UCSD-AML1 (cell line): ENCODE results near the gene IGF1R.
"Not testable (repeated sequence)": the region's sequence is repeated elsewhere in the genome, so short reads cannot be mapped to it uniquely, and the experiment has no call there.

Experiments used
- DNase-seq: peaks from one replicate; lab custom pipeline; 2025; ENCODE audit not compliant: unreplicated experiment; lab: John Stamatoyannopoulos, UW

Gene IGF1R

GRCh38 chr15:98955331-98955730, 307.0 kb downstream of the IGF1R start:
- no peak for DNase-seq

DNA sequence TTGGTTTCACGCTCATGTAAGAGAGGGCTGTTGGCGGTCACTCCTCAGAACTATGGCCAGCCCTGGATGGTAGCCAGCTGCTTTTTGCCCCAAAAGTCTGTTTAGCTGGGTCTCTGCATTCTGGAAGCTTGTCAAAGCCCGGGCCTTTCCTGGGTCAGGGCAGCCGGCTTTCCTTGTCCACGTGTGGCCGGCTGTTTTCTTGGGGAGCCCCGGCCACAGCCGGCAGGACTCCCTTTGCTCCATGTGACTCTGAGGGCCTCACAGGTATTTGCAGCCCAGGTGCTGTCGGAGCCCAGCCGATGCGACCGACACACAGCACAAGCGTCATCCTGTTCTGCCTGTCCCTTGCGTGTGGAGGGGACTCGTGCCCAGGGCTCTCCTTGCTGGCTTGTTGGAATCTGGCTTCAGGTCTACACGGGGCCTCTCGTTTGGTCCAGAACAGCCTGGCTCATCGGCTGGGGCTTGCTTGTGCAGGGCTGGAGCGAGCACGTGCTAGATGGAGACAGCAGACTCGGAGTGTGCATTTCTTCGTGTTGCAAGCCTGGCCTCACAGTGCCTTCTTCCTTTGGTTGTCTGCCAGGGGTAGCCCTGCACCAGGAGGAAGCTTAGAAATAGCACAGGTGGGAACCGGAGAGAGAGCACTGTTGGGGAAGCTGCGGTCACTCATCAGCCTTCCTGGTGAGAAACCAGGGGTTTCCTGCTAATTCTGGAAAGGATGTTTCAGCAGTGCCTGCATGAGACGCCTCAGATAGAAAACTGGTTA, 307.8 kb downstream of the IGF1R start:
- DNase-seq = peak; percentile 73

DNA sequence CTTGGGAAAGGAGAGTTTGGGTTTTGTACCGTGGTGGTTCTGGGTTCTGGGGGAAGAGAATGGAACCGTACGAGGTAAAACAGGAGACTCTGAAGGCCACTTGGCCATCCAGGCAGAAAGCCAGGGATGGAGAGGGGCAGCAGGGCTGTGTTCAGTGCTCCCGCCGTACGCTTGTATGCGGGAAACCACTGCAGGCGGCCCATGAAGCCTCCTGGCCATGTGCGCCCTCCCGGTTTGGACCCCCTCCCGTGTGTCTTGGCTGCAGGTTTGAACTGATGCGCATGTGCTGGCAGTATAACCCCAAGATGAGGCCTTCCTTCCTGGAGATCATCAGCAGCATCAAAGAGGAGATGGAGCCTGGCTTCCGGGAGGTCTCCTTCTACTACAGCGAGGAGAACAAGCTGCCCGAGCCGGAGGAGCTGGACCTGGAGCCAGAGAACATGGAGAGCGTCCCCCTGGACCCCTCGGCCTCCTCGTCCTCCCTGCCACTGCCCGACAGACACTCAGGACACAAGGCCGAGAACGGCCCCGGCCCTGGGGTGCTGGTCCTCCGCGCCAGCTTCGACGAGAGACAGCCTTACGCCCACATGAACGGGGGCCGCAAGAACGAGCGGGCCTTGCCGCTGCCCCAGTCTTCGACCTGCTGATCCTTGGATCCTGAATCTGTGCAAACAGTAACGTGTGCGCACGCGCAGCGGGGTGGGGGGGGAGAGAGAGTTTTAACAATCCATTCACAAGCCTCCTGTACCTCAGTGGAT, 308.6 kb downstream of the IGF1R start:
- no peak for DNase-seq

DNA sequence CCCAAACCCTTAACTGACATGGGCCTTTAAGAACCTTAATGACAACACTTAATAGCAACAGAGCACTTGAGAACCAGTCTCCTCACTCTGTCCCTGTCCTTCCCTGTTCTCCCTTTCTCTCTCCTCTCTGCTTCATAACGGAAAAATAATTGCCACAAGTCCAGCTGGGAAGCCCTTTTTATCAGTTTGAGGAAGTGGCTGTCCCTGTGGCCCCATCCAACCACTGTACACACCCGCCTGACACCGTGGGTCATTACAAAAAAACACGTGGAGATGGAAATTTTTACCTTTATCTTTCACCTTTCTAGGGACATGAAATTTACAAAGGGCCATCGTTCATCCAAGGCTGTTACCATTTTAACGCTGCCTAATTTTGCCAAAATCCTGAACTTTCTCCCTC, 309.3 kb downstream of the IGF1R start:
- DNase-seq = no peak

DNA sequence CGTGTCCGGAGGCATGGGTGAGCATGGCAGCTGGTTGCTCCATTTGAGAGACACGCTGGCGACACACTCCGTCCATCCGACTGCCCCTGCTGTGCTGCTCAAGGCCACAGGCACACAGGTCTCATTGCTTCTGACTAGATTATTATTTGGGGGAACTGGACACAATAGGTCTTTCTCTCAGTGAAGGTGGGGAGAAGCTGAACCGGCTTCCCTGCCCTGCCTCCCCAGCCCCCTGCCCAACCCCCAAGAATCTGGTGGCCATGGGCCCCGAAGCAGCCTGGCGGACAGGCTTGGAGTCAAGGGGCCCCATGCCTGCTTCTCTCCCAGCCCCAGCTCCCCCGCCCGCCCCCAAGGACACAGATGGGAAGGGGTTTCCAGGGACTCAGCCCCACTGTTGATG, 309.7 kb downstream of the IGF1R start:
- no peak for DNase-seq

GRCh38 chr15:98958918-98959639, 310.7 kb downstream of the IGF1R start:
- DNase-seq = no peak

GRCh38 chr15:98959640-98960007, 311.3 kb downstream of the IGF1R start:
- DNase-seq = no peak

DNA sequence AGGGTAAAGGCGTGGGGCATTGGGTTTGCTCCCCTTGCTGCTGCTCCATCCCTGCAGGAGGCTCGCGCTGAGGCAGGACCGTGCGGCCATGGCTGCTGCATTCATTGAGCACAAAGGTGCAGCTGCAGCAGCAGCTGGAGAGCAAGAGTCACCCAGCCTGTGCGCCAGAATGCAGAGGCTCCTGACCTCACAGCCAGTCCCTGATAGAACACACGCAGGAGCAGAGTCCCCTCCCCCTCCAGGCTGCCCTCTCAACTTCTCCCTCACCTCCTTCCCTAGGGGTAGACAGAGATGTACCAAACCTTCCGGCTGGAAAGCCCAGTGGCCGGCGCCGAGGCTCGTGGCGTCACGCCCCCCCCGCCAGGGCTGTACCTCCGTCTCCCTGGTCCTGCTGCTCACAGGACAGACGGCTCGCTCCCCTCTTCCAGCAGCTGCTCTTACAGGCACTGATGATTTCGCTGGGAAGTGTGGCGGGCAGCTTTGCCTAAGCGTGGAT, 312.3 kb downstream of the IGF1R start:
- no peak for DNase-seq

GRCh38 chr15:98963444-98963843, 315.1 kb downstream of the IGF1R start:
- DNase-seq = no peak

GRCh38 chr15:98964466-98965133, 316.3 kb downstream of the IGF1R start:
- no peak for DNase-seq

- not testable (repeated sequence) for DNase-seq
Observed at GRCh38 chr15:98965134-98965491, 316.8 kb downstream of the IGF1R start.

GRCh38 chr15:98965597-98965996, 317.3 kb downstream of the IGF1R start:
- DNase-seq = no peak

DNA sequence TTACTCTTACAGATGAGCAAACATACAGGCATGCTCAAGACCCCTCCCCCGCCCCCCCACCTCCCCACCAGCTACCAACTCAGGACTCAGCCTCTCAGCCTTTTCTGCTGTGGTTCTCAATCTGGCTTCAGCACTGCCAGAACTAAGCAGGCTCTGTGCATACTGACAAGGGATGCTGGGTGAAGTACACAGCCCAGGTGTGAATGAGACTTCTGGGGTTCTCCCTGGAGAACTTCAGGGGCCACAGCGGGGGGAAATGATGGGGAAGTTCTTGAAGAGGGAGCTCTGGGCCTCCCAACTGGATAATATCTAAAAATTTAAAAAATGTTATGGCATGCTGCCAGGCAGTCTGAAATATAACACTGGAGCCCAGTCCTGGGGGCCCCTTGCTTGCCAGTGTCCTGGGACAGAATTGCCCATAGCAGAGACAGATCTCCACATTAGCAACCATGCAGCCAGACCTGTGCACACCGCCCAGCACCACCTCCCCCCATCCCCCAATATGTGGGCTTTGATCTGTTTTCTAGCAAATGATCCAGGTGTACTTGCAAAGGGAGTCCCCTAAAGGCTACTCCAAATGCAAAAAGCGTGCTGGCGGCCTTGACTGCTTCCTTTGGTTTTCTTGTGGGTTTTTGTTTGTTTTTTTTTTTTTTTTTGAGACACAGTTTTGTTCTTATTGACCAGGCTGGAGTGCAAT, 317.9 kb downstream of the IGF1R start:
- no peak for DNase-seq

DNA sequence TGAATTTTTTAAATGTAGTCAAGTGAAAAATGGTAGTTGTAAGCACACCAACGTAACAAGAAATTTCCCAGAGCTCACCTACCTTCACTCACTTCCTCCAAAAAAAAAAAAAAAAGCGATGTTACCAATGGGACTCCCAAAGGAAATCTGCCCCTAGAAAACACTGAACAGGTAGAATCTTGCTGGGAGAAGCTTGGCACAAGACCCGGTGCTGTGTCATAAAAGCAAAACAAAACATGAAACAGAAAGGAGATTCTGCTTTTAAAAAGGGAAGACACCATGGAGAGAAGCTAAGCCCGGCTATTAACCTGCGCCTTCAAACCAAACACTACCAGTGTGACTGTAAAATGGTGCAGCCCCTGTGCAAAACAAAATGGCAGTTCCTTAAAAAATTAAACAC, 318.8 kb downstream of the IGF1R start:
- no peak for DNase-seq

GRCh38 chr15:98967916-98968315, 319.6 kb downstream of the IGF1R start:
- DNase-seq = no peak

- DNase-seq = no peak
Observed at GRCh38 chr15:98968576-98968975, 320.2 kb downstream of the IGF1R start.

DNA sequence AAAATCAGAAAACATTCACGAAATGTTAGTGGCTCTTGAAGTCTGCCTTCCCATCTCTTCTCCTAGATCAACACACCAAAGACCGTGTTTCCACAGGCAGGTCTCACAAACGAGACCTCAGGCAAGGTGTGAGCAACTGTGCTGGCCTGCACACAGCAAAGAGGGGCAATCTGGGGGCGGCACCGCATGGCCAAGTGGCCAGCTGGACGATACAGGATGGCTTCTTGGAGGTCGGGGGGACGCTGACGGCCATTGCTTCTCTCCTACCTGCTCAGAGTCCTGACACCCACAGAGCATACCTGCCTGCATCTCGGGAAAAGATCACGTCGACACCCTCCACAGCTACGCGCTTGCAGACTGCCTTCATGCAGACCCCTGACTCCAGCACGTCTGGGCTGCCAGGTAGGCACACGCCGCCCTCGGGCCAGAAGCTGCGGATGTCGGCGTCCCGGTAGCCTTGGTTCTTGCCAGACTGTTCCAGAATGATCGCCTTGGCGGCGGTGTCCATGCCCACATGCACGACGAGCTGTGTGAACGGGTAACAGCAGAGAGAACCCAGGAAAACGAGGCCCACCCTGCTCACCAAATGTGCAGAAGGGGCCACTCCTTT, 320.9 kb downstream of the IGF1R start:
- DNase-seq = no peak

GRCh38 chr15:98970799-98971198, 322.5 kb downstream of the IGF1R start:
- DNase-seq = no peak

GRCh38 chr15:98976500-98976899, 328.2 kb downstream of the IGF1R start:
- DNase-seq = no peak

- DNase-seq = no peak
Observed at GRCh38 chr15:98977441-98977840, 329.1 kb downstream of the IGF1R start.
